ENCODE measurements around the gene PANK1. TPM values are rescaled to one million over a fixed set of nuclear protein-coding genes. Genes with fewer than 3 reads are reported as not detected.

The PANK1 gene
- total and polyA plus RNA-seq, 2 of the 4 experiments (the other 2 are of a cell fraction): 3.0 to 8.8 TPM

GRCh38 chr10:89593043-89593442 lies 52.0 kb downstream of the PANK1 start:
- H3K23ac ChIP-seq (ENCODE audit: low read depth, low read length): no peak overlapping the region
- no peaks in the 10 kb centered on the region for H4K20me1 ChIP-seq (ENCODE audit: insufficient read depth, low read length)
- dilution Hi-C loops (cut with HindIII; ENCODE audit: low sequenced_read_pairs, unreplicated experiment) (no loop called here), intact Hi-C loops (cut with micrococcal nuclease) (no loop called here), in situ Hi-C loops (cut with MboI; ENCODE audit: low sequenced_read_pairs) (no loop called here)
- H2BK20ac ChIP-seq (ENCODE audit: low read depth, low read length): no peak overlapping the region
- no peak overlapping the region for H3K4ac ChIP-seq (ENCODE audit: low read depth, low read length)
- no peak overlapping the region for H4K8ac ChIP-seq (ENCODE audit: low read depth in 2 of 2, low read length in 2 of 2)
- no peak overlapping the region for H2BK5ac ChIP-seq (ENCODE audit: low read depth, low read length, poor library complexity, severe bottlenecking)
- no peak overlapping the region for H3K14ac ChIP-seq (replicated peaks; ENCODE audit: low read depth, low read length)
- H3K4me1 ChIP-seq (ENCODE audit: control insufficient read depth, insufficient read depth, low read length): peaks cover 10% of the 10 kb centered on the region
- no peak for ATAC-seq (ENCODE audit: low read depth)
- H3K27ac ChIP-seq (ENCODE audit: insufficient read depth, low read length): no peak overlapping the region
- no TSS peak for BruUV-seq (replicated peaks)
- no peaks in the 10 kb centered on the region; the same call in 1 of the 2 replicates for H3K9me3 ChIP-seq (ENCODE audit: control insufficient read depth, insufficient read depth, low read length)
- no peak overlapping the region for H2AK9ac ChIP-seq (replicated peaks; ENCODE audit: low read depth, low read length, poor library complexity)
- ChIA-PET CTCF (no interaction called here), POLR2A (ENCODE audit: unreplicated experiment) (no interaction called here)
- no peaks in the 10 kb centered on the region for H3K36me3 ChIP-seq (ENCODE audit: control insufficient read depth, insufficient read depth, low read length)
- H3K79me1 ChIP-seq (ENCODE audit: low read depth in 1 of 2, low read length in 2 of 2): no peaks in the 10 kb centered on the region; a peak in 1 of 4 replicates
- no peak overlapping the region for H2AFZ ChIP-seq (replicated peaks; ENCODE audit: low read length, poor library complexity)
- H2BK15ac ChIP-seq (ENCODE audit: low read depth, low read length): no peak overlapping the region
- no peak overlapping the region for H3K18ac ChIP-seq (ENCODE audit: low read depth, low read length)
- no peak overlapping the region for H4K91ac ChIP-seq (ENCODE audit: insufficient read depth, low read depth, low read length)
- no peak overlapping the region for H4K5ac ChIP-seq (ENCODE audit: low read depth, low read length)
- 97% methylated on average over 4 of the region's 10 CpGs; no CpG with 5 or more reads in 1 of the 2 experiments for WGBS, 2 experiments (ENCODE audit: extremely low coverage in 2 of 2, insufficient read length in 1 of 2)
- no peak overlapping the region for H3K56ac ChIP-seq (ENCODE audit: extremely low read depth, insufficient read depth, low read length)
- H3K27me3 ChIP-seq (ENCODE audit: control insufficient read depth, insufficient read depth, low read length): no peaks in the 10 kb centered on the region
- H3K4me2 ChIP-seq (ENCODE audit: low read depth, low read length): no peak overlapping the region
- no peak overlapping the region for H2AK5ac ChIP-seq (ENCODE audit: low read depth, low read length)
- TF ChIP-seq BHLHE40 (IDR thresholded peaks at IDR 0.05; ENCODE audit: low read depth, low read length): no peak
- H3K9ac ChIP-seq (ENCODE audit: low read depth, low read length): no peak overlapping the region
- H2BK120ac ChIP-seq (ENCODE audit: low read depth, low read length): no peak overlapping the region
- no peak for DNase-seq
- no peak overlapping the region for H3K4me3 ChIP-seq (ENCODE audit: insufficient read depth, low read depth, low read length)
- H3K9me1 ChIP-seq (ENCODE audit: insufficient read depth, low read length): peaks cover 6% of the 10 kb centered on the region

Data from IMR-90 (cell line).